OCI-LY1 (cell line): ENCODE results near the gene MC1R.

Experiments used
- H2AFZ ChIP-seq: fragments of 200-600 bp; sonication (generic), shearing (Covaris generic); 2 replicates; pipeline ENCODE4 v1.6.0; 2014; ENCODE audit warnings: antibody characterized with exemption, mild to moderate bottlenecking, low read length
- H3F3A ChIP-seq: fragments of 200-600 bp; sonication (generic), shearing (Covaris generic); 2 replicates; pipeline ENCODE4 v1.6.0; 2014; ENCODE audit warnings: mild to moderate bottlenecking, antibody characterized with exemption, low read length, moderate library complexity; ENCODE audit not compliant: insufficient read depth
- H3K27ac ChIP-seq: fragments of 200-600 bp; sonication (generic); 2 replicates; pipeline ENCODE4 v1.5.1; 2014; ENCODE audit warnings: low read length, mixed run types, mild to moderate bottlenecking, low read depth; ENCODE audit not compliant: poor library complexity, severe bottlenecking
- H3K27me3 ChIP-seq: fragments of 200-600 bp; sonication (generic); 2 replicates; pipeline ENCODE4 v1.6.0; 2014; ENCODE audit warnings: antibody characterized with exemption, mild to moderate bottlenecking, low read length, moderate library complexity; ENCODE audit not compliant: insufficient read depth
- H3K36me3 ChIP-seq: fragments of 200-600 bp; sonication (generic); 2 replicates; pipeline ENCODE4 v1.6.1; 2014; ENCODE audit warnings: mild to moderate bottlenecking, antibody characterized with exemption, low read length, moderate library complexity, mixed read lengths; ENCODE audit not compliant: insufficient read depth
- H3K4me1 ChIP-seq: fragments of 200-600 bp; sonication (generic); 2 replicates; pipeline ENCODE4 v1.5.1; 2014; ENCODE audit warnings: mild to moderate bottlenecking, low read length, moderate library complexity; ENCODE audit not compliant: insufficient read depth, severe bottlenecking
- H3K4me2 ChIP-seq: fragments of 200-600 bp; sonication (generic), shearing (Covaris generic); 2 replicates; pipeline ENCODE4 v1.6.1; 2014; ENCODE audit warnings: low read length
- H3K4me3 ChIP-seq: fragments of 200-600 bp; sonication (generic); 2 replicates; pipeline ENCODE4 v1.5.1; 2014; ENCODE audit warnings: low read length, low read depth, mild to moderate bottlenecking, mixed read lengths; ENCODE audit not compliant: poor library complexity, severe bottlenecking
- H3K79me2 ChIP-seq: fragments of 200-600 bp; shearing (Covaris generic); 2 replicates; pipeline ENCODE4 v1.6.1; 2016; ENCODE audit warnings: mixed run types, low read length, mixed read lengths; ENCODE audit not compliant: insufficient read depth
- H3K9ac ChIP-seq: fragments of 200-600 bp; sonication (generic), shearing (Covaris generic); 2 replicates; pipeline ENCODE4 v1.6.1; 2014; ENCODE audit warnings: mild to moderate bottlenecking, low read length, mixed read lengths
- H3K9me2 ChIP-seq: fragments of 200-600 bp; sonication (generic), shearing (Covaris generic); 2 replicates; pipeline ENCODE4 v1.6.1; 2014; ENCODE audit warnings: low read depth, mild to moderate bottlenecking, low read length, mixed read lengths
- H3K9me3 ChIP-seq: fragments of 200-600 bp; shearing (Covaris generic); 2 replicates; pipeline ENCODE4 v1.6.1; 2014; ENCODE audit warnings: low read length, mixed read lengths
- H4K20me1 ChIP-seq: fragments of 200-600 bp; sonication (generic), shearing (Covaris generic); 2 replicates; pipeline ENCODE4 v1.6.0; 2016; ENCODE audit warnings: mild to moderate bottlenecking, low read length; ENCODE audit not compliant: insufficient read depth
- CTCF ChIP-seq: fragments of 200-600 bp; sonication (generic), shearing (Covaris generic); IDR thresholded peaks from 2 replicates; pipeline ENCODE4 v1.5.1; 2017; ENCODE audit warnings: mild to moderate bottlenecking, antibody characterized with exemption, low read length, moderate library complexity, mixed read lengths
- EZH2 ChIP-seq: fragments of 200-600 bp; sonication (generic), shearing (Covaris generic); IDR thresholded peaks from 2 replicates; pipeline ENCODE4 v1.8.0; 2017; ENCODE audit warnings: borderline replicate concordance, mixed run types, mild to moderate bottlenecking, antibody characterized with exemption, low read length, moderate library complexity, mixed read lengths

Gene MC1R

GRCh38 chr16:89911375-89911774, 7.3 kb upstream of the MC1R start:
- Histone ChIP-seq H3K27me3 (no peaks in the 10 kb centered on the region), H3K9ac (no peak overlapping the region), H3K9me2 (no peaks in the 10 kb centered on the region), H4K20me1 (no peaks in the 10 kb centered on the region), H3K79me2 (no peaks in the 10 kb centered on the region), H2AFZ (no peak overlapping the region), H3K36me3 (peaks cover 55% of the 10 kb centered on the region), H3K27ac (no peak overlapping the region), H3K4me2 (no peak overlapping the region), H3K4me1 (peaks cover 23% of the 10 kb centered on the region), H3F3A (no peaks in the 10 kb centered on the region), H3K4me3 (no peak overlapping the region), H3K9me3 (no peaks in the 10 kb centered on the region)
- TF ChIP-seq EZH2 (no peak), CTCF (no peak)

- Histone ChIP-seq H3K36me3 (peaks cover 47% of the 10 kb centered on the region), H3K79me2 (no peaks in the 10 kb centered on the region), H3K9ac (no peak overlapping the region), H3K4me2 (no peak overlapping the region), H4K20me1 (no peaks in the 10 kb centered on the region), H2AFZ (no peak overlapping the region), H3K27me3 (no peaks in the 10 kb centered on the region), H3K4me3 (no peak overlapping the region), H3K9me2 (no peaks in the 10 kb centered on the region), H3K27ac (no peak overlapping the region), H3K4me1 (peaks cover 25% of the 10 kb centered on the region), H3F3A (no peaks in the 10 kb centered on the region), H3K9me3 (no peaks in the 10 kb centered on the region)
- no peak for TF ChIP-seq EZH2
- TF ChIP-seq CTCF: no peak
These were observed 6.5 kb upstream of the MC1R start for GRCh38 chr16:89912143-89912542.

- H3K27ac ChIP-seq: no peak overlapping the region
- no peak overlapping the region for H3K4me2 ChIP-seq
- H3F3A ChIP-seq: no peaks in the 10 kb centered on the region
- no peak overlapping the region for H2AFZ ChIP-seq
- no peaks in the 10 kb centered on the region for H3K9me2 ChIP-seq
- TF ChIP-seq CTCF (no peak), EZH2 (no peak)
- H3K9ac ChIP-seq: no peak overlapping the region
- no peaks in the 10 kb centered on the region for H3K9me3 ChIP-seq
- no peaks in the 10 kb centered on the region for H3K27me3 ChIP-seq
- H3K4me3 ChIP-seq: no peak overlapping the region
- peaks cover 46% of the 10 kb centered on the region for H3K36me3 ChIP-seq
- H3K79me2 ChIP-seq: no peaks in the 10 kb centered on the region
- no peaks in the 10 kb centered on the region for H4K20me1 ChIP-seq
- peaks cover 30% of the 10 kb centered on the region for H3K4me1 ChIP-seq
These were observed 6.0 kb upstream of the MC1R start for GRCh38 chr16:89912627-89913026.
